Astrocyte (in vitro differentiated cells and primary cell): ENCODE data around the gene ZAP70.
A peak's percentile ranks its signal among the peaks of the same experiment; 100 is the strongest.

ENCODE experiments used
- CTCF ChIP-seq: IDR thresholded peaks from 2 replicates; pipeline ENCODE4 v1.5.1; 2011; ENCODE audit warnings: low read depth, mild to moderate bottlenecking, inconsistent platforms, low read length, moderate library complexity; ENCODE audit not compliant: insufficient read depth
- EZH2 ChIP-seq: IDR thresholded peaks from 2 replicates; pipeline ENCODE4 v1.6.1; 2012; ENCODE audit warnings: mild to moderate bottlenecking, low read length, inconsistent platforms; ENCODE audit not compliant: insufficient read depth

- no peak for TF ChIP-seq CTCF
- TF ChIP-seq EZH2: peak; percentile 25
These were observed 10.7 kb downstream of the ZAP70 start for GRCh38 chr2:97724073-97724410.
